WTC11 (cell line): Measurements from ENCODE around the gene OTC.

ENCODE experiments used
- ATF2 ChIP-seq: sonication (generic); formaldehyde crosslinking; IDR thresholded peaks from 2 replicates; pipeline ENCODE4 v1.8.1; 2022; ENCODE audit warnings: low read depth, missing genetic modification reagents, borderline replicate concordance
- ESRRA ChIP-seq: sonication (generic); formaldehyde crosslinking; IDR thresholded peaks from 2 replicates; pipeline ENCODE4 v1.8.1; 2022; ENCODE audit warnings: mild to moderate bottlenecking, missing genetic modification reagents, borderline replicate concordance
- ZNF263 ChIP-seq: sonication (generic); formaldehyde crosslinking; IDR thresholded peaks from 2 replicates; pipeline ENCODE4 v1.8.1; 2022; ENCODE audit warnings: low read depth, mild to moderate bottlenecking, moderate library complexity, missing genetic modification reagents

DNA sequence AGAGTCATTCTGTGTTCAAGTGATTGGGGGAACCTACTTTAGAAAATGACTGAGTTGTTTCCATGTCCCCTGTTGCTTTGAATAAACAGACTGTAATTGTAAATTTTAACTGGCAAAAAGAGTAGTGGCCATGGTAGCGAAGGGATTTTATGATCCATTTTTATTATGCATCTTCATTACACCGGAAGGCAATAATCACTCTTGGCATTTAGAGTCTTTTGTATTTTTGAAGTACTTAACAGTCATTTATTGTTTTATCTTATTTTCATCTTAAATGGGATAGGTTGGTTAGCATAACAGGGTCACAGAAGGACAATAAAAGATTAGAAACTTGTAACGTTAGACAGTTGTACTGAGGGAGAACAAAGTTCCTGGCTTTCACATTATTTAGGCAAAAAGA is 11.0 kb upstream of the OTC start:
- TF ChIP-seq ZNF263 (CRISPR knock-in tag): no peak
- no peak for TF ChIP-seq ESRRA (CRISPR knock-in tag)
- TF ChIP-seq ATF2 (CRISPR knock-in tag): no peak
